Gastroesophageal sphincter (tissue), 4 donors: ENCODE results near the gene DAB1. TPM values are rescaled to one million over a fixed set of nuclear protein-coding genes. Genes with fewer than 3 reads are reported as not detected.

Experiments
- ATAC-seq: fragments of 150-250 bp; one replicate; pipeline ENCODE4 v1.9.1; 2016; ENCODE audit warnings: mild to moderate bottlenecking, moderate library complexity
- H3K27ac ChIP-seq, 4 donors: fragments of 200-600 bp; sonication (generic) in 3 of 4; 1 replicate in 3 of 4; 2 replicates in 1 of 4; pipeline ENCODE4 v1.5.1; 2016 to 2019
- H3K27me3 ChIP-seq: fragments of 200-600 bp; sonication (generic); one replicate; pipeline ENCODE4 v1.5.1; 2019
- H3K36me3 ChIP-seq, 2 donors: fragments of 200-600 bp; sonication (generic); one replicate each; pipeline ENCODE4 v1.5.1; 2019; ENCODE audit warnings: control low read depth in 1 of 2
- H3K4me1 ChIP-seq, 3 donors: fragments of 200-600 bp; sonication (generic); 1 replicate in 2 of 3; 2 replicates in 1 of 3; pipeline ENCODE4 v1.5.1; 2016 to 2019; ENCODE audit warnings: control low read depth in 2 of 3
- H3K4me3 ChIP-seq, 2 donors: fragments of 200-600 bp; sonication (generic); one replicate each; pipeline ENCODE4 v1.5.1; 2019; ENCODE audit warnings: mild to moderate bottlenecking in 1 of 2, moderate library complexity in 1 of 2
- H3K9me3 ChIP-seq, 3 donors: fragments of 200-600 bp; sonication (generic); one replicate each; pipeline ENCODE4 v1.5.1; 2017 to 2019; ENCODE audit warnings: control low read depth in 2 of 3
- CTCF ChIP-seq, 4 experiments: fragments of 200-600 bp in 2 of 4; fragments of 450-650 bp in 2 of 4; sonication (generic) in 1 of 4; IDR thresholded peaks; one replicate each; pipeline ENCODE4 v1.5.1; 2017 to 2019; ENCODE audit warnings: antibody characterized with exemption in 4 of 4, mild to moderate bottlenecking in 2 of 4, moderate library complexity in 2 of 4
- EP300 ChIP-seq: sonication (generic); formaldehyde crosslinking; IDR thresholded peaks from one replicate; pipeline ENCODE4 v1.6.1; 2017; ENCODE audit warnings: antibody characterized with exemption, mild to moderate bottlenecking
- POLR2A ChIP-seq, 2 donors: fragments of 450-650 bp; IDR thresholded peaks; one replicate each; pipeline ENCODE4 v1.6.1; 2017; ENCODE audit warnings: antibody characterized with exemption in 2 of 2, mild to moderate bottlenecking in 2 of 2, moderate library complexity in 1 of 2
- POLR2AphosphoS5 ChIP-seq: sonication (generic); formaldehyde crosslinking; IDR thresholded peaks from one replicate; pipeline ENCODE4 v1.6.1; 2017; ENCODE audit warnings: antibody characterized with exemption
- WGBS, 2 donors: methylation state at CpG; one replicate each; pipeline ENCODE4 v1.1.5; 2018; ENCODE audit warnings: low coverage in 1 of 2; 5-methylcytosine and 5-hydroxymethylcytosine counted together
- total RNA-seq, 4 donors: library from RNA; depleted of rRNA; stranded (reverse); fragments of >200 nt; gene quantifications; one replicate each; pipeline ENCODE4 v1.1.0, GENCODE V29; 2016

Gene DAB1
- total RNA-seq, 4 donors from 2014 or later, result 0.47 to 1.6 (median 1.1) TPM

DNA sequence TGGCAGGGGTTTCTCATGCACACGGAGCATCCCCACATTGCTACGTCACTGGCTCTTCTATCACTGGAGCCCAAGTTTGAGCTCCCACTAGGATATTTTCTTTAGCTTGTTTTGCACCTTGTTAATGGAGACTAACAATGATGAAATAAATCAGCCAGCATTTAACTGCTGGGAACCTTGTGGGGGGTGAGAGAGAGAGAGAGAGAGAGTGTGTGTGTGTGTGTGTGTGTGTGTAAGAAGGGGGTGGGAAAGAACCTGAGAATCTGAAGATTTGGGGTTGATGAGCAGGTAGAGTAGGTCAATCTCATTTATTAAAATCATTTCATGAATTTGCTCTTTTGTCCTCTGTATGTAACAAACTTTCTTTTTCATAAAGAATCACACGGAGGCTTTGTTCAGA, 458.7 kb downstream of the DAB1 start:
- ATAC-seq, result no peak
- H3K4me1 ChIP-seq, result no peaks in the 10 kb centered on the region
- WGBS, 2 donors, result 78% methylated on average over 1 of the region's 3 CpGs

DNA sequence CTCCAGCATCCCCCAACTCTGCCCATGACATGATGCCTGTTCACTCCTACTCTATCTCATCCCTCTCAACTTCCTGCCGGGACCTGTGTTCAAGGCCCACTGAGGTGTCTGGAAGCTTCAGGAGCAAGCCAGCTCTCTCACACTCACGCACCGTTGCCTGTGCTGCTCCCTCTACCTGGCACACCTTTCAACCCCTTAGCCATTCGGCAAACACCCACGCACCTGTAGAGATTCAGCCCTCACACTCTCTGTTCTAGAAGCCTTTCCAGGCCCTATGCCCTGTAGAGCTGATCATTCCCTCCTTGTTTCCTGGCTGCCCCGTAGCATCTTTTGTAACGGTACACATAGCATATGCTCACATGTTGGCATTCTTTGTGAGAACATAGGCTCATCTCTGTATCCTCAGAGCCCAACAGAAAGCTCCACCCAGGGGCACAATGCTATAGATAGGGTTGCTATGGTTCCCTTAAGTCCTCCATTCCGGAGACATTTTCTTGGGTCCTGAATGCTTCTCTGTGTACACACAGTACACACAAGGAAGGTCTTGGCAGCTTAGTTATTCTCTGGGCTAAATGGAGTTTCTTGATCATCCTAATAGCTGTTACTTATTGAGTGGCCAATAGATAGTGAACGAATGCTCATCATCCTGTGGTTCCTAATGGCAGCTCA, 459.4 kb downstream of the DAB1 start:
- H3K27me3 ChIP-seq, result peaks cover 5% of the 10 kb centered on the region
- TF ChIP-seq POLR2A (IDR thresholded peaks at IDR 0.05) (no peak), POLR2AphosphoS5 (no peak), EP300 (no peak), CTCF (IDR thresholded peaks at IDR 0.05) (no peak)
- H3K4me3 ChIP-seq, result no peak overlapping the region
- H3K9me3 ChIP-seq, result peaks cover 0 to 8% (median 0%) of the 10 kb centered on the region in 3 donors
- H3K36me3 ChIP-seq, result no peaks in the 10 kb centered on the region
- no peaks in the 10 kb centered on the region for H3K4me1 ChIP-seq
- ATAC-seq, result no peak
- no peak overlapping the region for H3K27ac ChIP-seq
- 83 to 85% methylated on average over 2 to 9 of the region's 9 CpGs for WGBS, 2 donors

More for the DNA sequence above, 458.7 kb downstream of the DAB1 start:
- Histone ChIP-seq H3K9me3 (peaks cover 0 to 9% (median 0%) of the 10 kb centered on the region in 3 donors), H3K27ac (no peak overlapping the region), H3K4me3 (no peak overlapping the region), H3K27me3 (peaks cover 5% of the 10 kb centered on the region), H3K36me3 (no peaks in the 10 kb centered on the region)
- TF ChIP-seq CTCF (IDR thresholded peaks at IDR 0.05), result no peak
- TF ChIP-seq POLR2A (IDR thresholded peaks at IDR 0.05), result no peak
- no peak for TF ChIP-seq POLR2AphosphoS5
- no peak for TF ChIP-seq EP300

GRCh38 chr1:56963667-56964066, 460.2 kb downstream of the DAB1 start:
- 81 to 93% methylated on average over 4 of the region's 4 CpGs for WGBS, 2 donors
- Histone ChIP-seq H3K27me3 (peaks cover 5% of the 10 kb centered on the region), H3K4me1 (no peaks in the 10 kb centered on the region), H3K27ac (no peak overlapping the region), H3K9me3 (no peaks in the 10 kb centered on the region), H3K36me3 (no peaks in the 10 kb centered on the region), H3K4me3 (no peak overlapping the region)
- no peak for TF ChIP-seq CTCF (IDR thresholded peaks at IDR 0.05)
- TF ChIP-seq POLR2AphosphoS5, result no peak
- TF ChIP-seq POLR2A (IDR thresholded peaks at IDR 0.05), result no peak
- TF ChIP-seq EP300, result no peak
- no peak for ATAC-seq

- 62 to 71% methylated on average over 8 to 9 of the region's 10 CpGs for WGBS, 2 donors
- Histone ChIP-seq H3K27me3 (no peaks in the 10 kb centered on the region), H3K4me3 (no peak overlapping the region), H3K27ac (no peak overlapping the region), H3K9me3 (no peaks in the 10 kb centered on the region), H3K36me3 (no peaks in the 10 kb centered on the region), H3K4me1 (no peaks in the 10 kb centered on the region)
- no peak for TF ChIP-seq EP300
- TF ChIP-seq POLR2AphosphoS5, result no peak
- TF ChIP-seq CTCF (IDR thresholded peaks at IDR 0.05), result no peak
- no peak for TF ChIP-seq POLR2A (IDR thresholded peaks at IDR 0.05)
- ATAC-seq, result peak; percentile 31
Observed at GRCh38 chr1:56961426-56961825, 462.4 kb downstream of the DAB1 start.

DNA sequence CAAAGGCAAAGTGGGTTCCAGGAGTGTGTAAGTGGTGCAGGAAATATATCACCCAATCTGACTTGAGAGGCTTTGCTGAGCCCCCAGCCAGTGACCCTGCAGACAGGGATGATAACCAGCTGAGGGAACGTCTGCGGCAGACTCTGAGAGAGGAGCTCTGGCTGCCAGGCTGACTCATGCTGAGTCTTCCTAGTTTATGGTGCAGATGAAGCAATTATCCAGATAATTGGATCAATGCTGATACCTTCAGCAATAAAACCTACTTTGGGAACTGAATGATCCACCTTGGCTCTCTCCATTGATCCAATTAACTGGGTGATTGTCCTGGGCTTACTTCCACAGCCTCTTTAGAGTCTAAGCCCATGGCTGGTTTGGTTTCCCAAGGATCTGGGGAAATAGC, 465.3 kb downstream of the DAB1 start:
- Histone ChIP-seq H3K27ac (no peak overlapping the region), H3K9me3 (no peaks in the 10 kb centered on the region), H3K36me3 (no peaks in the 10 kb centered on the region), H3K27me3 (no peaks in the 10 kb centered on the region), H3K4me3 (no peak overlapping the region), H3K4me1 (no peaks in the 10 kb centered on the region)
- TF ChIP-seq EP300 (no peak), POLR2AphosphoS5 (no peak), POLR2A (IDR thresholded peaks at IDR 0.05) (no peak), CTCF (IDR thresholded peaks at IDR 0.05) (no peak)
- WGBS, 2 donors, result 40 to 92% methylated on average over 1 to 2 of the region's 2 CpGs
- ATAC-seq, result no peak
